Heart left ventricle (tissue), 16 donors: Measurements from ENCODE around the gene HSPB9. TPM values are rescaled to one million over a fixed set of nuclear protein-coding genes. Genes with fewer than 3 reads are reported as not detected.
A peak's percentile ranks its signal among the peaks of the same experiment; 100 is the strongest.

ENCODE experiments used
- ATAC-seq, 4 donors: fragments of 200-7000 bp; cut with Tn5 transposase; one replicate each; pipeline ENCODE4 v1.9.1; 2020 to 2022; ENCODE audit warnings: moderate library complexity in 4 of 4, mild to moderate bottlenecking in 3 of 4, moderate number of reproducible peaks in 1 of 4
- DNase-seq, 5 donors: peaks; one replicate each; pipeline ENCODE4 v3.0.0-alpha.2; 2020
- H3K27ac ChIP-seq, 12 donors: fragments of 200-600 bp; sonication (generic) in 4 of 12; one replicate each; pipeline versions ENCODE4 v1.5.0 to v1.8.0; 2016 to 2022; ENCODE audit warnings: mild to moderate bottlenecking in 2 of 12
- H3K27me3 ChIP-seq, 9 donors: fragments of 200-600 bp; sonication (generic) in 2 of 9; one replicate each; pipeline versions ENCODE4 v1.5.1 to v1.8.0; 2016 to 2022; ENCODE audit warnings: mild to moderate bottlenecking in 3 of 9
- H3K36me3 ChIP-seq, 9 donors: fragments of 200-600 bp; sonication (generic) in 2 of 9; one replicate each; pipeline versions ENCODE4 v1.5.0 to v1.8.0; 2018 to 2022; ENCODE audit warnings: mild to moderate bottlenecking in 2 of 9
- H3K4me1 ChIP-seq, 12 donors: fragments of 200-600 bp; sonication (generic) in 4 of 12; one replicate each; pipeline versions ENCODE4 v1.5.0 to v1.8.0; 2016 to 2022; ENCODE audit warnings: mild to moderate bottlenecking in 3 of 12
- H3K4me3 ChIP-seq, 12 donors: fragments of 200-600 bp; sonication (generic) in 4 of 12; one replicate each; pipeline versions ENCODE4 v1.5.0 to v1.8.0; 2017 to 2022; ENCODE audit warnings: mild to moderate bottlenecking in 9 of 12, moderate library complexity in 4 of 12
- H3K9me3 ChIP-seq, 12 donors: fragments of 200-600 bp; sonication (generic) in 4 of 12; one replicate each; pipeline versions ENCODE4 v1.5.0 to v1.8.0; 2016 to 2022; ENCODE audit warnings: mild to moderate bottlenecking in 1 of 12
- POLR2A ChIP-seq, 2 donors: fragments of 450-650 bp; IDR thresholded peaks; one replicate each; pipeline ENCODE4 v1.6.1; 2017; ENCODE audit warnings: antibody characterized with exemption in 2 of 2, mild to moderate bottlenecking in 2 of 2, moderate library complexity in 2 of 2
- WGBS, 4 donors: extraction: QIAGEN DNeasy Blood & Tissue Kit in 2 of 4; methylation state at CpG; one replicate each; pipeline versions ENCODE4 v1.1.5 to v1.1.7; 2013 to 2018; 5-methylcytosine and 5-hydroxymethylcytosine counted together
- intact Hi-C, 10 donors: fragments of 100-400 bp; cut with DNase I; formaldehyde crosslinking; loops; one replicate each; pipeline versions ENCODE4 v1.11.1 to v1.14.2; 2022
- polyA plus RNA-seq, 2 donors: library from polyadenylated mRNA; stranded (reverse); fragments of 200-250 nt; gene quantifications; one replicate each; pipeline ENCODE4 v1.2.3, GENCODE V29; 2013
- total RNA-seq, 9 donors: library from RNA; depleted of rRNA in 2 of 9; stranded (reverse); fragments of >200 nt in 2 of 9; fragmentation: NEBNext Ultra II Directional in 3 of 9; extraction: Animal tissue kit (Norgen Biotek cat#: 25700) in 3 of 9; gene quantifications; one replicate each; pipeline versions ENCODE4 v1.1.0 to v1.2.4, GENCODE V29; 2016 to 2023
- TF ChIP-seq, protein P1 (sequence below), 12 donors: fragments of 200-600 bp; sonication (generic) in 4 of 12; IDR thresholded peaks; one replicate each; pipeline versions ENCODE4 v1.5.0 to v1.8.0; 2018 to 2022; ENCODE audit warnings: antibody characterized with exemption in 12 of 12, mild to moderate bottlenecking in 5 of 12
- donor health status: ischemic (EF 13 %, LVEDD 7.1; RV severe dilation, severe dysfunction).
- donor health status: healthy with polysubstance abuse.
- donor health status: DM: no; HTN: yes; CAD: no.
- donor health status: DM: no; HTN: no; CAD: no.
- donor health status: ischemic (EF 25% LVEDD 6.9; RV normal size, moderate dysfunction).
- donor health status: ischemic (EF 25% LVEDD 5.7; RV mildly dilated, moderate dysfunction).
- donor health status: healthy.
- donor health status: DM: yes; HTN: yes; CAD: no.
- donor health status: ischemic (EF 35%, LVEDD 5.7; RV mildly dilated, moderate dysfunction).
- donor health status: nonischemic (EF 11% LVEDD 7.7; RV severe dilation, severe dysfunction).
- donor health status: DM: yes; HTN: yes; CAD: no.
- donor health status: PGD.
- donor health status: ischemic (EF 29% LVEDD 5.4; RV normal size, mild dysfunction).
- donor health status: nonischemic (EF 23%, LVEDD 6.1; RV moderate dilation, normal function).

The HSPB9 gene
- total and polyA plus RNA-seq, 11 donors = not detected

DNA sequence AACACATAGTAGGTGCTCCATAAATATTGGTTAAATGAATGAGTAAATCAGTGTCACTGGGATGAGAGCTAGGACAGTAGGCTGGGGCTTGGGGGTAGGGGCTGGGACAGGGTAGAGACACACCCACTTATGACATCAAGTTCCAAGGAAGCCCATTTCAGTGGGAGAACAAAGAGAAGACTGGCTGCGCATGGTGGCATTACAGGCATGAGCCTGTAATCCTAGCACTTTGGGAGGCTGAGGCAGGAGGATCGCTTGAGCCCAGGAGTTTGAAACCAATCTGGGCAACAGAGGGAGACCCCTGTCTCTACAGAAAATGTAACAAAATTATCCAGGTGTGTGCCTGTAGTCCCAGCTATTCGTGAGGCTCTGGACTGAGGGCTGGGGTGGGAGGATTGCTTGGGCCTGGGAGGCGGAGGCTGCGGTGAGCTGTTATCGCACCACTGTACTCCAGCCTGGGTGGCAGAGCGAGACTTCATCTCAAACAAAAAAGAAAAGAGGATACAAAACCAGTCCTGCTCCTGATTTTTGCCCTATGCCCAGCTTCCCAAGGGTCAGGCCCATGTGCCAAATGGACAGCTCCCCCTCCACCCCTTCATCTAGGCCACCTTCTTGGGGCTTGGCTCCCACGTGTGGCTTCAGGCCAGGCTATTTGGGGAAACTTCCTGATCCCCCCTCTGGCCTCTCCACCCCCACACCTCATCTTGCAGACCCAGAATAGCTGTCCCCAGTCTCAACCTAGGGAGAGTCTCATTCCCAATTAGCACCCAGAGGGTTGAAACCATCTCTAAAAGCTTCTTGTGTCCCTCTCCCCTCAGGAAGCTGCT is 31.4 kb upstream of the HSPB9 start:
- H3K9me3 ChIP-seq = no peaks in the 10 kb centered on the region
- DNase-seq = no peak
- no peaks in the 10 kb centered on the region for H3K36me3 ChIP-seq
- no peak for ATAC-seq
- intact Hi-C loops = no loop called here
- H3K4me3 ChIP-seq = no peak overlapping the region
- peaks cover 0 to 27% (median 10%) of the 10 kb centered on the region in 9 donors for H3K27me3 ChIP-seq
- no peaks in the 10 kb centered on the region for H3K4me1 ChIP-seq
- TF ChIP-seq, protein P1, sequence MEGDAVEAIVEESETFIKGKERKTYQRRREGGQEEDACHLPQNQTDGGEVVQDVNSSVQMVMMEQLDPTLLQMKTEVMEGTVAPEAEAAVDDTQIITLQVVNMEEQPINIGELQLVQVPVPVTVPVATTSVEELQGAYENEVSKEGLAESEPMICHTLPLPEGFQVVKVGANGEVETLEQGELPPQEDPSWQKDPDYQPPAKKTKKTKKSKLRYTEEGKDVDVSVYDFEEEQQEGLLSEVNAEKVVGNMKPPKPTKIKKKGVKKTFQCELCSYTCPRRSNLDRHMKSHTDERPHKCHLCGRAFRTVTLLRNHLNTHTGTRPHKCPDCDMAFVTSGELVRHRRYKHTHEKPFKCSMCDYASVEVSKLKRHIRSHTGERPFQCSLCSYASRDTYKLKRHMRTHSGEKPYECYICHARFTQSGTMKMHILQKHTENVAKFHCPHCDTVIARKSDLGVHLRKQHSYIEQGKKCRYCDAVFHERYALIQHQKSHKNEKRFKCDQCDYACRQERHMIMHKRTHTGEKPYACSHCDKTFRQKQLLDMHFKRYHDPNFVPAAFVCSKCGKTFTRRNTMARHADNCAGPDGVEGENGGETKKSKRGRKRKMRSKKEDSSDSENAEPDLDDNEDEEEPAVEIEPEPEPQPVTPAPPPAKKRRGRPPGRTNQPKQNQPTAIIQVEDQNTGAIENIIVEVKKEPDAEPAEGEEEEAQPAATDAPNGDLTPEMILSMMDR (IDR thresholded peaks at IDR 0.05) = no peak
- no peak for TF ChIP-seq POLR2A (IDR thresholded peaks at IDR 0.05)
- WGBS, 4 donors = 83 to 92% (median 85%) methylated on average over 8 of the region's 8 CpGs
- H3K27ac ChIP-seq = no peak overlapping the region

DNA sequence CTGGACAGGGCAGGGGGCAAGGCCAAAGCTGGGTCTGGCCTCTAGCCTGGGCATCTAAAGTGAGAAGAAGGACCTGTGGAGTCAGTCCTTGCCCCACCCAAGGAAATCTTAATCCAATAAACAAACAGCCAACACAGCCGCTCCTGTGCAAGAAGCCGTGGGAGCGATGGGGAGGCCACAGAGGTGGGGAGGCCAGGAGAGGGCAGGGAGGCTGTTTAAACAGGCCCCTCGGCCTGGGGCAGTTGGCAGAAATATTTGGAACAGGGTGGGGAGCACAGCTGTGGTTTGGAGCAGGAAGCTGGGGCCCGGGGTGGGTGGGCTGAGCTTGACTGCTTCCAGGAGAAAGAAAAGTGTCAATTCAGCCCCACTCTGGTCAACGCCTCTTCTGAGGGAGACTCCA is 29.7 kb upstream of the HSPB9 start:
- Histone ChIP-seq H3K9me3 (no peaks in the 10 kb centered on the region), H3K4me1 (peaks cover 0 to 2% (median 0%) of the 10 kb centered on the region in 12 donors), H3K27ac (no peak overlapping the region), H3K36me3 (no peaks in the 10 kb centered on the region), H3K4me3 (no peak overlapping the region), H3K27me3 (peaks cover 9 to 44% (median 25%) of the 10 kb centered on the region in 9 donors)
- no peak for ATAC-seq
- no peak for DNase-seq
- 70 to 77% (median 74%) methylated on average over 6 of the region's 6 CpGs for WGBS, 4 donors
- intact Hi-C loops = no loop called here
- TF ChIP-seq, protein P1 (IDR thresholded peaks at IDR 0.05) = no peak
- no peak for TF ChIP-seq POLR2A (IDR thresholded peaks at IDR 0.05)

DNA sequence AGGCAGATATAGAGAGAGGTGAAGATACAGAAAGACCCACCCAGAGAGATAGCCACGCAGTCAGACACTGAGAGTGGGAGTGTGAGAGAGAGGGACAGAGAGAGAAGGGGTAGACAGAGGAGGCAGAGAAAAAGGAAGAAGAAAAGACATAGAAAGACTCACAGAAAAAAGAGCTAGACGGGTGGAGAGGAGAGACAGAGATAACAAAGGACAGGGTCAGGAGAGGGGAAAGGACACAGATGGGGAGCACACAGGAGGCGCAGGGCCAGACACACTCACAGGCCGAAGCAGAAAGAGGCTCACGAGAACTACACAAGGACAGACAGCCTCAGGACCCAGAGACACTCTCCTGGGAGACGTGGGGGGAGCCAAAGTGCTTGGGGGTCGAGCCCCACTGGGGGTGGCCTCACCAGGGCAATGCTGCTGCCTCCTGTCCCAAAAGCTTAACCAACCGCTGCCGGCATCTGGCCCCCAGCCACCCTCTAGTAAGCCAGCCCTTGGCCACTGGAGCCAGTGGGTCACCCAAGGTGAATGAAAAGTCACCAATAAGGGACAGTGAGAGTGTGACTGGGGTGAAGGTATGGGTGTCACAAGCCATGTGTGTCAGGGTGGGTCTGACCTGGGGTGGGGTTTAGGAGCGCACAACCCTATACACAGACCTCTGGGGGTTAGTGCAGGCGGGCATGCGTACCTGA is 28.1 kb upstream of the HSPB9 start:
- H3K4me3 ChIP-seq = no peak overlapping the region
- no peak overlapping the region for H3K27ac ChIP-seq
- peaks cover 0 to 8% (median 3%) of the 10 kb centered on the region in 12 donors for H3K4me1 ChIP-seq
- no peaks in the 10 kb centered on the region for H3K9me3 ChIP-seq
- TF ChIP-seq POLR2A (IDR thresholded peaks at IDR 0.05) = no peak
- TF ChIP-seq, protein P1 (IDR thresholded peaks at IDR 0.05) = no peak
- H3K36me3 ChIP-seq = no peaks in the 10 kb centered on the region
- 79 to 89% (median 82%) methylated on average over 12 of the region's 12 CpGs for WGBS, 4 donors
- intact Hi-C loops = no loop called here
- peaks cover 9 to 43% (median 23%) of the 10 kb centered on the region in 9 donors for H3K27me3 ChIP-seq
- ATAC-seq (peak in 1 of 4 donors; percentile 11), DNase-seq (no peak)
